ENCODE measurements around the gene PLEKHH1.
"Not testable (repeated sequence)": the region's sequence is repeated elsewhere in the genome, so short reads cannot be mapped to it uniquely, and the experiment has no call there.

The PLEKHH1 gene

DNA sequence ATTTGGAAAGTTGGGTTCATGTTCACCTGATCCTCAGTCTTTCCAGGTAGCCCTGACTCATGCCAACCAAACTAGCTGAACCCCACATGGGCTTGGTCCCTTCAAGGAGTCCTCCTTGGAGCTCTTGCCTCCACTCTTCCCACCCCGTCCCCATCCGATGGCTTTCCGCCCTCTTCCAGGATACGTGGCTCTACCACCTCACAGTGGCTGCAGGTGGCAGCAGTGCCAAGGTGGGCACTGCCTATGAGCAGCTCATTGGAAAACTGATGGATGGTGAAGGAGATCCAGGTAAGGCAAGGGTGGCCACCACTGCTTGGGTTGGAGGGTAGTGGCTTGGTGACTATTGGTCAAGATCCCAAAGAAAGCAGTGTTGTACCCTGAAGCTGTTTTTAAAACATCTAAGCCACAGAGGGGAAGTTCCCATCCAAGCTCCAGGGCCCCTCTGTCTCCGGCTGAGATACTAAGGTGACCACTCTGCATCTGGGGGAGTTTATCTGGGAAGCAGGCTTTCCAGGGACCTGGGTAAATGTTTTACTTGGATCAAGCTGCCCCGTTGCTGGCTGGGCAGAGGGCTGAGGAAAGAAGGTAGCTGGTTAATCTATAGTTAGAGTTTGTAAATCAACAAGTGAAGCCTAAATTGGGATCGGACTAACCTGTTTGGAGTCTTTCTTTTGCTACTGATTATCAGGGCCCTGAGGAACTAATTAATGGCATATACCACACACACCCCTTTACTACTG is 43.3 kb downstream of the PLEKHH1 start:
- Mint-ChIP-seq H3K9me3 (no peaks in the 10 kb centered on the region), H3K4me3 (no peak overlapping the region), H3K27me3 (no peaks in the 10 kb centered on the region), H3K4me1 (no peaks in the 10 kb centered on the region), H3K27ac (no peak overlapping the region)
- ATAC-seq = no peak
- no peak for DNase-seq

DNA sequence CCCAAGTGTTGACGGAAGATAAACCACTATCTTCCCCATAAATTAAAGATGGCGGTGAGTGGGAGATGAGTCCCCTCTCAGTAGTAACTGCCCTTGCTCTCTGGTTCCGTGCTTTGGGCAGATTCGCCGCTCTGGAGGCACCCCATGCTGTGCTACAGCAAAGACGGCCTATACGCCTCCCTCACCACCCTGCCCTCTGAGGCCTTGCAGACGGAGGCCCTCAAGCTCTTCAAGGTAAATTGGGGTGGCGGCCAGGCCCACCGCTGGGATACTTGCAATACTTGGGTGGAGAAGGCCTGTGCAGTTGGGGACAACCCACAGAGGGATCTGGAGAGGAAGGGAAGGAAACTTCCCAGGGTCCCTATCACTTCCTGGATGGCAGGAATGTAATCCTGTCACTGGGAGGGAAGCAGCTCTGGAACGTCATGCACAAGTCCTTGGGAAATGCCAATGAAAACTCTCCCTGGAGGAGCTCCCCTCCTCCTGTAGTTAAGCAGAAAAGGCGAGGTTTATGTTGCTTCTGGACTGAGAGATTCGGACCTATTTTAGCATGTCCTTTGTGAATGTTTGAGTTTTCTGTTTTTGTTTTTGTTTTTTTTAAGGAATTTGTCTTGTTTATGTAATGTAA is 44.2 kb downstream of the PLEKHH1 start:
- no peaks in the 10 kb centered on the region for H3K4me1 Mint-ChIP-seq
- no peak overlapping the region for H3K4me3 Mint-ChIP-seq
- H3K27ac Mint-ChIP-seq = no peak overlapping the region
- H3K27me3 Mint-ChIP-seq = no peaks in the 10 kb centered on the region
- no peaks in the 10 kb centered on the region for H3K9me3 Mint-ChIP-seq
- no peak for ATAC-seq
- DNase-seq = no peak

- H3K27me3 Mint-ChIP-seq = no peaks in the 10 kb centered on the region
- H3K9me3 Mint-ChIP-seq = no peaks in the 10 kb centered on the region
- ATAC-seq (no peak), DNase-seq (no peak)
- H3K4me3 Mint-ChIP-seq = no peak overlapping the region
- peak overlapping the region in 1 of 2 donors; percentile 87 for H3K27ac Mint-ChIP-seq
- H3K4me1 Mint-ChIP-seq = no peaks in the 10 kb centered on the region
Measured at GRCh38 chr14:67577909-67578749, 45.0 kb downstream of the PLEKHH1 start.

DNA sequence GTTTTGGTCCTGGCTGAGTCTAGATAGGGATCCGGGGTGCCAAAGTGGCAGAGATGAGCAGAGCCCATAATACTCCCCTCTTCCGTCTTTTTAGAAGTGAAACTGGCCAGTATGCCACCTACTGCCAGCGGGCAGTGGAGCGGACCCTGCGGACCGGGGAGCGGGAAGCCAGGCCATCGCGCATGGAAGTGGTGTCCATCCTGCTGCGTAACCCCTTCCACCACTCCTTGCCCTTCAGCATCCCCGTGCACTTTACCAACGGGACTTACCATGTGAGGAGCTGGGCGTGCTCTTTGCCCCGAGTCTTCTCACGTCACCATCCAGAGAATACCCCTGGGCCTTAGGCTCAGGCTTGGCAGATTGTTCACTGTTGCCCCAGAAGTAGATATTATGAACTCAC is 46.0 kb downstream of the PLEKHH1 start:
- Mint-ChIP-seq H3K4me3 (no peak overlapping the region), H3K27me3 (no peaks in the 10 kb centered on the region), H3K27ac (no peak overlapping the region), H3K4me1 (no peaks in the 10 kb centered on the region), H3K9me3 (no peaks in the 10 kb centered on the region)
- no peak for ATAC-seq
- no peak for DNase-seq

DNA sequence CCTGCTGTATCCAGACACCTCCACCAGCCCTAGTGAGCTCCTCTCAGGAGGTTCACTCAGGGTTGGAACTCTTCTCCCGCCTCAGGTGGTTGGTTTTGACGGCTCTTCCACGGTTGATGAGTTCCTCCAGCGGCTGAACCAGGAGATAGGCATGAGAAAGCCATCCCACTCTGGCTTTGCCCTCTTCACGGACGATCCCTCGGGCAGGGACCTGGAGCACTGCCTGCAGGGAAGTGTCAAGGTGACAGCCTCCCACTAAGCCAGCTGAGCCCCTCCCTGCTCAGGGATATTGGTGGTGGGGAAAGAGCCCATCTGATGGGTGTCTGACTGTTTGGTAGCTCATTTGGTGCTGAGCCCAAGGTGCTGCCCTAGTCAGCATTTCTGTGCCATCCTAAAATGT is 46.5 kb downstream of the PLEKHH1 start:
- no peaks in the 10 kb centered on the region for H3K9me3 Mint-ChIP-seq
- H3K4me3 Mint-ChIP-seq = no peak overlapping the region
- H3K4me1 Mint-ChIP-seq = no peaks in the 10 kb centered on the region
- DNase-seq (no peak), ATAC-seq (no peak)
- H3K27me3 Mint-ChIP-seq = no peaks in the 10 kb centered on the region
- H3K27ac Mint-ChIP-seq = no peak overlapping the region

DNA sequence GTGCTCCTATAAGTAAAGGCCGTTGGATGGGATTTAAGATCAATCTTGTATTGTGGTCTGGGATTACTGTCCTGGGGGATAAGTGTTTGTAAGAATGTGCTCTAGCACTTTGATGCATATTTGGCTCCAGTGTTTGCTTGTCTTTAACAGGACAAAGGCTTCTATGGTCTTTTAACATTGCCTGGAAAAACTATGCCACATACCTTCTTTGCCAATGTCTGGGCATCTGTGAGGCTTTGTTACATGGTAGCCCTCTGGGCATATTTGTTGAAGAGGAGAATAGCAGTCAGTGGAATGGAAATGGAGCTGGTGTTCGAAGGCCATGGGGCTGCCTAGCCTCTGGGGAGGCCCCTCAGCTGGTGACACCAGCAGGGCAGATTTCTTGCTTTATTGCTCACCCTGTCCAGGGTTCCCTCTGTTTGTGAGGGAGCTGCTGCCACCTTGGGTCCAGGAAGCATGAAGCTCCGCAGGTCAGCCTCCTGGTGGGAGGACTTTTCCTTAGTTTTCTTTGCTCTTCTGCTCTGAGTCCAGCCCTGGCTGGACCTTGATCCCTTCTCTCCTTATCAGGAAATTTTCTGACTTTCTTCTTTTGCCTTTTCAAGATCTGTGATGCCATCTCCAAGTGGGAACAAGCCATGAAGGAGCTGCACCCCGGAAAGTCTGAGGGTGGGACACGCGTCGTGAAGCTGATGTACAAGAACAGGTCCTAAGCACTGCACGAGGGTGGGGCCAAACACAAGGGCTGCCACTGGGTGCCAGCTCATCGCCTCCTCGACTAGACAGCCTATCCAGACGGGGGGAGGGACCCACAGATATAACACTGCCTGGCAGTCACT is 47.5 kb downstream of the PLEKHH1 start:
- no peak for ATAC-seq
- DNase-seq = no peak
- Mint-ChIP-seq H3K27me3 (no peaks in the 10 kb centered on the region), H3K9me3 (no peaks in the 10 kb centered on the region), H3K27ac (no peak overlapping the region), H3K4me3 (no peak overlapping the region), H3K4me1 (no peaks in the 10 kb centered on the region)

DNA sequence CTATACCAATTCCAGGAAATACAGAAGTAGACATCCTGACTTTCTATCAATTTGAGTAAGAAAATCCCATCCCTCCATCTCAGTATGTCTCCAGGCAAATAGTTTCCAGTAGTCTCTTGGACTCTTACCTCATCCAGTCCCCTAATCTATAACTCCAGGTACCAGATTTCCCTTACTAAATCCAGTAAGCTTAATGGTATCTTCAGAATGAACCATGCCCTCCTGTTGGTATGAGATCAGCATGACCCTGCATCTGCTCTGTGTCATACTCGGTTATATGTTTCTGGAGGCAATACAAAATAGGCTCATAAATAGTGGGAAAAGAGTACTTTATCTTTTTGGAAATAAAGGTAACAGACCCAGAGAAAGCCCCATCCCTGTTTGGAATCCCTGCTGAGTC is 48.6 kb downstream of the PLEKHH1 start:
- no peaks in the 10 kb centered on the region for H3K27me3 Mint-ChIP-seq
- H3K9me3 Mint-ChIP-seq = no peaks in the 10 kb centered on the region
- H3K27ac Mint-ChIP-seq = peak overlapping the region in 1 of 2 donors; percentile 91
- H3K4me1 Mint-ChIP-seq = no peaks in the 10 kb centered on the region
- ATAC-seq (no peak), DNase-seq (no peak)
- H3K4me3 Mint-ChIP-seq = no peak overlapping the region

DNA sequence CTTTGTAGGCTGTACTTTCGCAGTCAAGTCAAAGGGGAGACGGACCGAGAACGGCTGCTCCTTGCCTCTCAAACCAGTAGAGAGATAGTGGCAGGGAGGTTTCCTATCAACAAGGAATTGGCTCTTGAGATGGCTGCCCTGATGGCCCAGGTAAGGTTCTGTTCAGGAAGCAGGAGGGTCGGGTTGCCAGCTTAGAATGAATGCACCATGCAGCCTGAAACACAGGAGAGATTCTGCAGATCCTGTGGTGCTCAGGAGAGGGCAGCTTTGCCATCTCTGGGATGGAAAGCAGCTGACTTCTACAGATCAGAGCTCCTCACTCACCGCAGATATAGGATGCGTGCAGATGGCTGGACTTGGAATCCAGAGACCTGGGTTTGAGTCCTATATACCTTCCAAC is 49.0 kb downstream of the PLEKHH1 start:
- ATAC-seq = no peak
- Mint-ChIP-seq H3K4me1 (no peaks in the 10 kb centered on the region), H3K27ac (no peak overlapping the region), H3K27me3 (no peaks in the 10 kb centered on the region), H3K9me3 (no peaks in the 10 kb centered on the region), H3K4me3 (no peak overlapping the region)
- no peak for DNase-seq

GRCh38 chr14:67583711-67584644 is 50.9 kb downstream of the PLEKHH1 start:
- H3K4me1 Mint-ChIP-seq = no peaks in the 10 kb centered on the region
- ATAC-seq (peak; percentile 87), DNase-seq (peak; percentile 28 to 41)
- H3K9me3 Mint-ChIP-seq = no peaks in the 10 kb centered on the region
- no peaks in the 10 kb centered on the region for H3K27me3 Mint-ChIP-seq
- no peak overlapping the region for H3K4me3 Mint-ChIP-seq
- H3K27ac Mint-ChIP-seq = peak overlapping the region in 1 of 2 donors; percentile 44

DNA sequence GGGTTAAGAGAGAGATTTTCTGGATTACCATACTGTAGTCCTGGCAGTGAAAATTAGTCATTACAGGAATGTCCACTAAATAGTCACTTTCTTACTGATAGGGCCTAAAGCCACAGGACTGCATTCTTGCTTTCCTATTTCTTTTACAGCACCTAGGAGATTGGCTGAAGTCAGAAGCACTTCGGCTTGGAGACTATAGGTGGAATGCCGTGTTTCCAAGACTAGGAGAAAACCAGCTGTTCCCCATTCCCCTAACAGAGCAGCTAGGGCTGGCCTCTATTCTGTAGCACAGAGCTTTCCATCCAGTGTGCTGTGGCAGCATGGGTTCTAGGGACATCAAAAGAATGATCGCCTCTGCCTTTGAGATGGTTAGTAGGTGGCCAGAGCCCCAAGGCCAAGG is 51.9 kb downstream of the PLEKHH1 start:
- DNase-seq (no peak), ATAC-seq (no peak)
- Mint-ChIP-seq H3K4me1 (no peaks in the 10 kb centered on the region), H3K4me3 (no peak overlapping the region), H3K27me3 (no peaks in the 10 kb centered on the region), H3K27ac (no peak overlapping the region), H3K9me3 (no peaks in the 10 kb centered on the region)

- H3K4me3 Mint-ChIP-seq = no peak overlapping the region
- H3K27ac Mint-ChIP-seq = no peak overlapping the region
- no peaks in the 10 kb centered on the region for H3K9me3 Mint-ChIP-seq
- H3K27me3 Mint-ChIP-seq = no peaks in the 10 kb centered on the region
- no peak for ATAC-seq
- no peaks in the 10 kb centered on the region for H3K4me1 Mint-ChIP-seq
- no peak for DNase-seq
Measured at GRCh38 chr14:67586369-67586768, 53.3 kb downstream of the PLEKHH1 start.

- Mint-ChIP-seq H3K4me3 (no peak overlapping the region), H3K27ac (peak overlapping the region in 1 of 2 donors; percentile 20), H3K4me1 (no peaks in the 10 kb centered on the region), H3K9me3 (no peaks in the 10 kb centered on the region), H3K27me3 (no peaks in the 10 kb centered on the region)
- ATAC-seq = no peak
- DNase-seq = no peak
Measured at GRCh38 chr14:67589204-67589770, 56.2 kb downstream of the PLEKHH1 start.

- not testable (repeated sequence) for H3K27ac Mint-ChIP-seq, H3K4me3 Mint-ChIP-seq, H3K9me3 Mint-ChIP-seq, DNase-seq, H3K27me3 Mint-ChIP-seq, ATAC-seq
- peaks cover 28% of the 10 kb centered on the region for H3K4me1 Mint-ChIP-seq
Measured at GRCh38 chr14:67593650-67594049, 60.6 kb downstream of the PLEKHH1 start.

DNA sequence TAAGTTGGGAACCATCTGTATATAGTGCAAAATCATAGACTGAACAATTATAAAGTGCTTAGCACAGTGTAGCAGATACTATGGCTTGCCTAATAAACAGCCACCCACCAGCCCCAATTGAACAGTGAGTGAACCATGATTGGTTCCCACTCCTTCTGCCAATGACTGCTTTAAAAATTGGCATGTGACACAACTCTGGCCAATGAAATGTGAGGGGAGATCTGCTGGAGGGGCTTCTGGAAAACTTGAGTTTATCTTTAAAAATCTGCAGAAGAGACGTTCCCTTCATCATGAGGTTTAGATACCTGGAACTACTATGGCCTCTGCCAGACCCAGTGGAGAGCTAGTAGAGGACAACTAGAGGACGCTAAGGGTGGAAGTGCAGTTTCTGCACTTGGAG is 62.3 kb downstream of the PLEKHH1 start:
- ATAC-seq = no peak
- no peak for DNase-seq
- H3K4me1 Mint-ChIP-seq = peaks cover 42% of the 10 kb centered on the region
- no peaks in the 10 kb centered on the region for H3K27me3 Mint-ChIP-seq
- H3K9me3 Mint-ChIP-seq = no peaks in the 10 kb centered on the region
- no peak overlapping the region for H3K27ac Mint-ChIP-seq
- H3K4me3 Mint-ChIP-seq = no peak overlapping the region
